Measurements from ENCODE around the gene DNAAF5.

DNA sequence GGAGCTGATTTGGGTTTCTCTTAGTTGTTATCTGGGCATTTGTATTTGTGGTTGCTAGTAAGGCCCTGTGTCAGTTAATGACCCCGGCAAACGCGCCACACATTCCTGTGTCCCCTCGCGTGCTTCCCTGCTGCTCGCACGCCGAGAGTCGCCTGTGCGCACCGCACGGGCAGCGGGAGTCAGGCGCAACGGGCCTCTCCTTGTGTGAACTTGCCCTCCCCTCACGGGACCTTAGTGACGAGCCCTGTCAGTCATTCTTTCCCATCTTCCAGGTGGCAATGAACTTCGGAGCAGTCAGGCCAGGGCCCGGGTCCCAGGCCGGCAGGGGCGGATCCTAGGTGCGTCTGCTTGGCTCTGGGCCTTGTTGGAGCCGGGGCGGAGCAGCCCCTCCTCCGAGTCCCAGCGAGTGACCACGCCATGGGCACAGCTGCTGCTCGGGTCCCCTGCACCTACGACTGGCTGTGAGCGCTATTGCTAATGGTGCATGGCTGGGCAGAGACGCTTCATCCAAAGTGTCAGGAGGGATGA lies 13.0 kb downstream of the DNAAF5 start:
- TF ChIP-seq EZH2 (IDR thresholded peaks at IDR 0.05; ENCODE audit: low read length, missing control alignments) = no peak
- TF ChIP-seq, protein P1, sequence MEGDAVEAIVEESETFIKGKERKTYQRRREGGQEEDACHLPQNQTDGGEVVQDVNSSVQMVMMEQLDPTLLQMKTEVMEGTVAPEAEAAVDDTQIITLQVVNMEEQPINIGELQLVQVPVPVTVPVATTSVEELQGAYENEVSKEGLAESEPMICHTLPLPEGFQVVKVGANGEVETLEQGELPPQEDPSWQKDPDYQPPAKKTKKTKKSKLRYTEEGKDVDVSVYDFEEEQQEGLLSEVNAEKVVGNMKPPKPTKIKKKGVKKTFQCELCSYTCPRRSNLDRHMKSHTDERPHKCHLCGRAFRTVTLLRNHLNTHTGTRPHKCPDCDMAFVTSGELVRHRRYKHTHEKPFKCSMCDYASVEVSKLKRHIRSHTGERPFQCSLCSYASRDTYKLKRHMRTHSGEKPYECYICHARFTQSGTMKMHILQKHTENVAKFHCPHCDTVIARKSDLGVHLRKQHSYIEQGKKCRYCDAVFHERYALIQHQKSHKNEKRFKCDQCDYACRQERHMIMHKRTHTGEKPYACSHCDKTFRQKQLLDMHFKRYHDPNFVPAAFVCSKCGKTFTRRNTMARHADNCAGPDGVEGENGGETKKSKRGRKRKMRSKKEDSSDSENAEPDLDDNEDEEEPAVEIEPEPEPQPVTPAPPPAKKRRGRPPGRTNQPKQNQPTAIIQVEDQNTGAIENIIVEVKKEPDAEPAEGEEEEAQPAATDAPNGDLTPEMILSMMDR (conservative IDR thresholded peaks at IDR 0.05 in 1 of 2, IDR thresholded peaks at IDR 0.05 in 1 of 2; ENCODE audit: low read depth in 1 of 2, low read length in 2 of 2) = no peak

All from fibroblast of lung (primary cell).